Transverse colon (tissue), 4 donors: ENCODE results near the gene POP5. TPM values are rescaled to one million over a fixed set of nuclear protein-coding genes. Genes with fewer than 3 reads are reported as not detected.
A peak's percentile ranks its signal among the peaks of the same experiment; 100 is the strongest.
"Not testable (repeated sequence)": the region's sequence is repeated elsewhere in the genome, so short reads cannot be mapped to it uniquely, and the experiment has no call there.

ENCODE experiments used
- DNase-seq: peaks from one replicate; pipeline ENCODE4 v3.0.0-alpha.2; 2019
- H3K27ac ChIP-seq, 4 donors: fragments of 200-600 bp; sonication (generic); 2 replicates each; pipeline ENCODE4 v1.5.1; 2016 to 2018; ENCODE audit warnings: inconsistent platforms in 4 of 4
- H3K27me3 ChIP-seq: fragments of 200-600 bp; sonication (generic); 2 replicates; pipeline ENCODE4 v1.5.1; 2017; ENCODE audit warnings: inconsistent platforms
- H3K36me3 ChIP-seq, 4 donors: fragments of 200-600 bp; sonication (generic); 2 replicates each; pipeline ENCODE4 v1.5.1; 2017 to 2019; ENCODE audit warnings: inconsistent platforms in 4 of 4
- H3K4me1 ChIP-seq, 4 donors: fragments of 200-600 bp; sonication (generic); 2 replicates each; pipeline ENCODE4 v1.5.1; 2017 to 2020; ENCODE audit warnings: inconsistent platforms in 4 of 4
- H3K4me3 ChIP-seq, 4 donors: fragments of 200-600 bp; sonication (generic); 1 replicate in 1 of 4; 2 replicates in 3 of 4; pipeline versions ENCODE4 v1.5.1 to v1.6.1; 2017 to 2019; ENCODE audit warnings: inconsistent platforms in 4 of 4
- H3K9me3 ChIP-seq, 2 donors: fragments of 200-600 bp; sonication (generic); 2 replicates each; pipeline ENCODE4 v1.5.1; 2017 to 2019; ENCODE audit warnings: inconsistent platforms in 2 of 2
- CTCF ChIP-seq, 5 experiments: fragments of 200-600 bp in 3 of 5; fragments of 450-650 bp in 2 of 5; sonication (generic) in 3 of 5; IDR thresholded peaks; 1 replicate in 2 of 5; 2 replicates in 3 of 5; pipeline ENCODE4 v1.5.1; 2016 to 2017; ENCODE audit warnings: antibody characterized with exemption in 5 of 5, inconsistent platforms in 3 of 5, mild to moderate bottlenecking in 2 of 5, moderate library complexity in 1 of 5
- EP300 ChIP-seq: sonication (generic); formaldehyde crosslinking; IDR thresholded peaks from one replicate; pipeline ENCODE4 v1.6.1; 2017; ENCODE audit warnings: antibody characterized with exemption, low read depth
- POLR2A ChIP-seq: fragments of 450-650 bp; IDR thresholded peaks from one replicate; pipeline ENCODE4 v1.6.1; 2016; ENCODE audit warnings: antibody characterized with exemption, mild to moderate bottlenecking, moderate library complexity
- POLR2AphosphoS5 ChIP-seq, 3 donors: sonication (generic); formaldehyde crosslinking; IDR thresholded peaks; one replicate each; pipeline ENCODE4 v1.6.1; 2016; ENCODE audit warnings: antibody characterized with exemption in 3 of 3
- WGBS, 2 donors: methylation state at CpG; one replicate each; pipeline ENCODE4 v1.1.5; 2018; ENCODE audit warnings: low coverage in 1 of 2; 5-methylcytosine and 5-hydroxymethylcytosine counted together
- in situ Hi-C, 4 donors: fragments of 200-750 bp; cut with MboI; loops; one replicate each; pipeline versions ENCODE4 v1.15.0 to v1.15.1; 2017; ENCODE audit warnings: low sequenced_read_pairs in 3 of 4, low pct_ligation_motif_present in 1 of 4, low pct_unique_long_range_greater_than_20kb in 1 of 4
- intact Hi-C: fragments of 100-400 bp; cut with DNase I; formaldehyde crosslinking; loops from one replicate; pipeline ENCODE4 v1.15.1; 2023; ENCODE audit warnings: low total_unique reads
- total RNA-seq, 4 donors: library from RNA; depleted of rRNA; stranded (reverse); fragments of >200 nt; gene quantifications; one replicate each; pipeline ENCODE4 v1.1.0, GENCODE V29; 2016

POP5 gene
- total RNA-seq, 4 donors from 2014 or later = 31.5 to 56.5 (median 43.7) TPM; not detected in 1

- Histone ChIP-seq H3K9me3 (no peaks in the 10 kb centered on the region), H3K27ac (no peak overlapping the region), H3K36me3 (no peaks in the 10 kb centered on the region), H3K4me3 (no peak overlapping the region), H3K27me3 (no peaks in the 10 kb centered on the region), H3K4me1 (peaks cover 0 to 11% (median 1%) of the 10 kb centered on the region in 4 donors)
- WGBS, 2 donors = 84 to 100% methylated on average over 1 to 23 of the region's 26 CpGs
- DNase-seq = no peak
- intact Hi-C loops = no loop called here
- TF ChIP-seq CTCF (IDR thresholded peaks at IDR 0.05) (peak in 2 of 5 experiments; percentile 3 to 20), EP300 (no peak)
- in situ Hi-C loops = loop anchor here in 3 of 4 donors (25.0 kb wide), 1 partner anchor 337 kb away; no protein-coding TSS in a partner anchor
Observed at GRCh38 chr12:120625557-120626419, 44.6 kb upstream of the POP5 start.

- H3K27me3 ChIP-seq = peaks cover 8% of the 10 kb centered on the region
- H3K9me3 ChIP-seq = no peaks in the 10 kb centered on the region
- peak overlapping the region; percentile 14 to 48 (median 34) for H3K27ac ChIP-seq
- in situ Hi-C loops (no loop called here), intact Hi-C loops (no loop called here)
- peak; percentile 74 for DNase-seq
- H3K36me3 ChIP-seq = no peaks in the 10 kb centered on the region
- WGBS, 2 donors = 82% methylated on average over 2 of the region's 2 CpGs; no CpG with 5 or more reads in 1 of the 2 donors
- TF ChIP-seq CTCF (IDR thresholded peaks at IDR 0.05) (peak in 1 of 5 experiments; percentile 17), POLR2AphosphoS5 (IDR thresholded peaks at IDR 0.05) (peak in 2 of 3 donors; percentile 52 to 80), POLR2A (no peak)
- H3K4me1 ChIP-seq = peaks cover 0 to 11% (median 3%) of the 10 kb centered on the region in 4 donors
- no peak overlapping the region for H3K4me3 ChIP-seq
Observed at GRCh38 chr12:120620624-120621023, 39.4 kb upstream of the POP5 start.

- TF ChIP-seq CTCF (IDR thresholded peaks at IDR 0.05) = no peak
- no peak for TF ChIP-seq POLR2A
- TF ChIP-seq POLR2AphosphoS5 (IDR thresholded peaks at IDR 0.05) = no peak
- no peak for TF ChIP-seq EP300
- 40 to 55% methylated on average over 4 to 8 of the region's 8 CpGs for WGBS, 2 donors
Observed at GRCh38 chr12:120618954-120619615, 37.9 kb upstream of the POP5 start.

GRCh38 chr12:120617767-120618166, 36.6 kb upstream of the POP5 start:
- H3K4me3 ChIP-seq, H3K36me3 ChIP-seq, H3K27ac ChIP-seq, H3K27me3 ChIP-seq, DNase-seq, in situ Hi-C loops, intact Hi-C loops, H3K9me3 ChIP-seq: not testable (repeated sequence)
- peaks cover 0 to 11% (median 3%) of the 10 kb centered on the region in 4 donors for H3K4me1 ChIP-seq
- WGBS, 2 donors = 93 to 100% methylated on average over 4 of the region's 4 CpGs

More at GRCh38 chr12:120618954-120619615, 37.9 kb upstream of the POP5 start:
- DNase-seq = no peak
- Histone ChIP-seq H3K27me3 (peaks cover 8% of the 10 kb centered on the region), H3K36me3 (no peaks in the 10 kb centered on the region), H3K9me3 (no peaks in the 10 kb centered on the region), H3K27ac (no peak overlapping the region), H3K4me1 (peaks cover 0 to 11% (median 3%) of the 10 kb centered on the region in 4 donors), H3K4me3 (no peak overlapping the region)
- intact Hi-C loops (no loop called here), in situ Hi-C loops (no loop called here)

- intact Hi-C loops, in situ Hi-C loops, H3K9me3 ChIP-seq, H3K36me3 ChIP-seq, DNase-seq, H3K27me3 ChIP-seq, H3K27ac ChIP-seq, H3K4me3 ChIP-seq: not testable (repeated sequence)
- WGBS, 2 donors = 81 to 90% methylated on average over 3 of the region's 3 CpGs
- H3K4me1 ChIP-seq = peaks cover 0 to 11% (median 3%) of the 10 kb centered on the region in 4 donors
Observed at GRCh38 chr12:120617193-120617592, 36.0 kb upstream of the POP5 start.
